Ishikawa (cell line): ENCODE data around the gene RNF146.

Source experiments
- CEBPB ChIP-seq: IDR thresholded peaks from 2 replicates; pipeline ENCODE4 v1.6.1; 2012
- CREB1 ChIP-seq: IDR thresholded peaks from 2 replicates; pipeline ENCODE4 v1.6.1; 2012; ENCODE audit warnings: low read depth
- EGR1 ChIP-seq: IDR thresholded peaks from 2 replicates; pipeline ENCODE4 v1.6.1; 2012
- EP300 ChIP-seq: IDR thresholded peaks from 2 replicates; pipeline ENCODE4 v1.6.1; 2012; ENCODE audit warnings: borderline replicate concordance
- FOXM1 ChIP-seq: IDR thresholded peaks from 2 replicates; pipeline ENCODE4 v1.6.1; 2012; ENCODE audit warnings: low read depth, borderline replicate concordance
- MAX ChIP-seq: IDR thresholded peaks from 2 replicates; pipeline ENCODE4 v1.6.1; 2012
- NFIC ChIP-seq: IDR thresholded peaks from 2 replicates; pipeline ENCODE4 v1.6.1; 2012
- RAD21 ChIP-seq: IDR thresholded peaks from 2 replicates; pipeline ENCODE4 v1.6.1; 2012; ENCODE audit warnings: low read depth
- REST ChIP-seq: IDR thresholded peaks from 2 replicates; pipeline ENCODE4 v1.6.1; 2012; ENCODE audit warnings: low read depth, mild to moderate bottlenecking
- TAF1 ChIP-seq: IDR thresholded peaks from 2 replicates; pipeline ENCODE4 v1.6.1; 2012; ENCODE audit warnings: low read depth, mild to moderate bottlenecking
- TCF12 ChIP-seq: IDR thresholded peaks from 2 replicates; pipeline ENCODE4 v1.6.1; 2012; ENCODE audit warnings: low read depth
- TEAD4 ChIP-seq: IDR thresholded peaks from 2 replicates; pipeline ENCODE4 v1.6.1; 2012
- USF1 ChIP-seq: IDR thresholded peaks from 2 replicates; pipeline ENCODE4 v1.6.1; 2012
- YY1 ChIP-seq: IDR thresholded peaks from 2 replicates; pipeline ENCODE4 v1.6.1; 2012; ENCODE audit warnings: low read depth
- ZBTB7A ChIP-seq: IDR thresholded peaks from 2 replicates; pipeline ENCODE4 v1.6.1; 2012; ENCODE audit warnings: low read depth

Gene RNF146

GRCh38 chr6:127289934-127290333 is 23.3 kb downstream of the RNF146 start:
- TF ChIP-seq EP300 (no peak), TCF12 (no peak), REST (no peak), CREB1 (no peak), TAF1 (no peak), YY1 (no peak), FOXM1 (no peak), RAD21 (no peak)

GRCh38 chr6:127290391-127291265 is 24.0 kb downstream of the RNF146 start:
- TF ChIP-seq YY1 = no peak
- TF ChIP-seq ZBTB7A = no peak
- TF ChIP-seq TAF1 = no peak
- no peak for TF ChIP-seq TEAD4
- no peak for TF ChIP-seq CREB1
- TF ChIP-seq CEBPB = no peak
- TF ChIP-seq MAX = no peak
- TF ChIP-seq EP300 = no peak
- TF ChIP-seq REST = no peak
- TF ChIP-seq EGR1 = no peak
- TF ChIP-seq FOXM1 = no peak
- no peak for TF ChIP-seq RAD21
- TF ChIP-seq TCF12 = no peak
- TF ChIP-seq USF1 = no peak
- no peak for TF ChIP-seq NFIC

- TF ChIP-seq ZBTB7A = no peak
- TF ChIP-seq TCF12 = no peak
- TF ChIP-seq MAX = no peak
- no peak for TF ChIP-seq REST
- TF ChIP-seq TAF1 = no peak
- TF ChIP-seq USF1 = no peak
- no peak for TF ChIP-seq TEAD4
- TF ChIP-seq NFIC = no peak
- no peak for TF ChIP-seq RAD21
- TF ChIP-seq EGR1 = no peak
- TF ChIP-seq CREB1 = no peak
- no peak for TF ChIP-seq EP300
- TF ChIP-seq FOXM1 = no peak
- TF ChIP-seq YY1 = no peak
- no peak for TF ChIP-seq CEBPB
These were observed 24.8 kb downstream of the RNF146 start for GRCh38 chr6:127291495-127291894.

- no peak for TF ChIP-seq USF1
- no peak for TF ChIP-seq CEBPB
- no peak for TF ChIP-seq MAX
- TF ChIP-seq FOXM1 = no peak
- no peak for TF ChIP-seq TAF1
- TF ChIP-seq NFIC = no peak
- TF ChIP-seq YY1 = no peak
- TF ChIP-seq EP300 = no peak
- TF ChIP-seq TCF12 = no peak
- no peak for TF ChIP-seq ZBTB7A
- TF ChIP-seq TEAD4 = no peak
- no peak for TF ChIP-seq REST
- TF ChIP-seq CREB1 = no peak
- TF ChIP-seq EGR1 = no peak
- TF ChIP-seq RAD21 = no peak
These were observed 30.9 kb downstream of the RNF146 start for GRCh38 chr6:127297502-127298070.
